GM12878 (cell line): ENCODE data around the gene HSBP1L1. TPM values are rescaled to one million over a fixed set of nuclear protein-coding genes. Genes with fewer than 3 reads are reported as not detected.

Experiments
- ATAC-seq: fragments of 200-7000 bp; cut with Tn5 transposase; 3 replicates; pipeline ENCODE4 v1.9.1; 2020; ENCODE audit warnings: mild to moderate bottlenecking, moderate library complexity
- BruUV-seq: library from RNA; stranded (reverse); fragments of 400-500 nt; replicated peaks from 2 replicates; lab custom pipeline; 2021; lab: Mats Ljungman, UMichigan
- CTCF ChIA-PET: fragments of 300-600 bp; sonication (Branson Sonifier 250); formaldehyde crosslinking; extraction: SDS; loops from one replicate; lab custom pipeline; 2021; ENCODE audit warnings: inconsistent platforms; lab: Yijun Ruan, JAX
- POLR2A ChIA-PET: fragments of 350-600 bp; formaldehyde crosslinking; extraction: SDS; loops from one replicate; lab custom pipeline; 2021; ENCODE audit warnings: inconsistent platforms; lab: Charles Lee
- RAD21 ChIA-PET: fragments of 300-600 bp; sonication (Branson Sonifier 250); formaldehyde crosslinking; loops from one replicate; lab custom pipeline; 2023; ENCODE audit warnings: antibody characterized with exemption; ENCODE audit not compliant: unreplicated experiment; lab: Charles Lee
- SMC1A ChIA-PET: fragments of 300-600 bp; sonication (Branson Sonifier 250); formaldehyde crosslinking; loops from one replicate; lab custom pipeline; 2023; ENCODE audit not compliant: unreplicated experiment, uncharacterized antibody; lab: Charles Lee
- DNase-seq: peaks from one replicate; pipeline ENCODE4 v3.0.0-alpha.2; 2011; ENCODE audit warnings: low read depth, low spot score
- FAIRE-seq: peaks from 3 replicates; lab custom pipeline; 2011; peaks lifted over from hg19 to GRCh38; lab: Jason Lieb, UNC
- H2AFZ ChIP-seq: 2 replicates; pipeline ENCODE4 v1.6.0; 2011; ENCODE audit warnings: low read depth, low read length, control low read depth; ENCODE audit not compliant: control insufficient read depth
- H3K27ac ChIP-seq: 2 replicates; pipeline ENCODE4 v1.5.1; 2011; ENCODE audit warnings: control low read depth; ENCODE audit not compliant: control insufficient read depth, insufficient read depth
- H3K27me3 ChIP-seq, 2 experiments: replicated peaks in 1 of 2; 2 replicates each; pipeline versions ENCODE4 v1.6.0 to v1.6.1; 2011; ENCODE audit warnings: low read length in 1 of 2; ENCODE audit not compliant: control insufficient read depth in 2 of 2, insufficient read depth in 2 of 2
- H3K36me3 ChIP-seq, 2 experiments: 2 replicates each; pipeline ENCODE4 v1.5.1; 2011; ENCODE audit warnings: low read length in 1 of 2; ENCODE audit not compliant: control insufficient read depth in 2 of 2, insufficient read depth in 2 of 2
- H3K4me1 ChIP-seq: 2 replicates; pipeline ENCODE4 v1.6.1; 2011; ENCODE audit warnings: mild to moderate bottlenecking, low read length, moderate library complexity, mixed read lengths; ENCODE audit not compliant: control insufficient read depth, insufficient read depth
- H3K4me2 ChIP-seq: 2 replicates; pipeline ENCODE4 v1.6.0; 2011; ENCODE audit warnings: control low read depth; ENCODE audit not compliant: control insufficient read depth, insufficient read depth
- H3K4me3 ChIP-seq: fragments of 200-600 bp; sonication (generic); 2 replicates; pipeline ENCODE4 v1.5.1; 2016
- H3K79me2 ChIP-seq: 2 replicates; pipeline ENCODE4 v1.6.0; 2011; ENCODE audit warnings: low read length; ENCODE audit not compliant: control insufficient read depth, insufficient read depth
- H3K9ac ChIP-seq: 2 replicates; pipeline ENCODE4 v1.8.0; 2011; ENCODE audit warnings: low read length, control low read depth, mixed read lengths; ENCODE audit not compliant: control insufficient read depth, insufficient read depth
- H3K9me3 ChIP-seq: replicated peaks from 3 replicates; pipeline ENCODE4 v1.5.1; 2011; ENCODE audit warnings: mild to moderate bottlenecking, low read length; ENCODE audit not compliant: control insufficient read depth, insufficient read depth
- H4K20me1 ChIP-seq: 2 replicates; pipeline ENCODE4 v1.6.0; 2011; ENCODE audit not compliant: control insufficient read depth, insufficient read depth
- BMI1 ChIP-seq: fragments of 450-650 bp; IDR thresholded peaks from 2 replicates; pipeline ENCODE4 v1.6.1; 2016; ENCODE audit warnings: mild to moderate bottlenecking, moderate library complexity, borderline replicate concordance
- CREM ChIP-seq: IDR thresholded peaks from 2 replicates; pipeline ENCODE4 v1.6.1; 2014; ENCODE audit warnings: antibody characterized with exemption, low read depth
- EZH2 ChIP-seq: IDR thresholded peaks from 2 replicates; pipeline ENCODE4 v1.6.1; 2012; ENCODE audit warnings: low read depth, mild to moderate bottlenecking, control low read depth, inconsistent platforms, low read length, borderline replicate concordance; ENCODE audit not compliant: control insufficient read depth
- HSF1 ChIP-seq: fragments of 150-350 bp; IDR thresholded peaks from 2 replicates; pipeline ENCODE4 v1.6.1; 2014; ENCODE audit warnings: mild to moderate bottlenecking, low read depth, low read length
- MTA2 ChIP-seq: fragments of 450-650 bp; IDR thresholded peaks from 2 replicates; pipeline ENCODE4 v1.6.1; 2016; ENCODE audit warnings: low read depth, mild to moderate bottlenecking, moderate library complexity
- MTA3 ChIP-seq: IDR thresholded peaks from 2 replicates; pipeline ENCODE4 v1.6.1; 2012; ENCODE audit warnings: low read length, inconsistent platforms, borderline replicate concordance
- MXI1 ChIP-seq: fragments of 150-350 bp; IDR thresholded peaks from 2 replicates; pipeline ENCODE4 v1.6.1; 2011; ENCODE audit warnings: low read depth, mild to moderate bottlenecking, inconsistent platforms, low read length, improper control_type of control experiment
- MYB ChIP-seq: fragments of 150-350 bp; IDR thresholded peaks from 2 replicates; pipeline ENCODE4 v1.6.1; 2014; ENCODE audit warnings: mild to moderate bottlenecking, low read depth, low read length, borderline replicate concordance
- NR2C1 ChIP-seq: fragments of 450-650 bp; IDR thresholded peaks from 2 replicates; pipeline ENCODE4 v1.6.1; 2017; ENCODE audit warnings: antibody characterized with exemption, mild to moderate bottlenecking, moderate library complexity
- NR2F1 ChIP-seq: fragments of 450-650 bp; conservative IDR thresholded peaks from 2 replicates; pipeline ENCODE4 v1.6.1; 2017; ENCODE audit warnings: mild to moderate bottlenecking
- RFX5 ChIP-seq: IDR thresholded peaks from 2 replicates; pipeline ENCODE4 v1.6.1; 2011; ENCODE audit warnings: low read depth, low read length, improper control_type of control experiment
- SPI1 ChIP-seq: IDR thresholded peaks from 2 replicates; pipeline ENCODE4 v1.6.1; 2011; ENCODE audit warnings: low read depth, mild to moderate bottlenecking, low read length, moderate library complexity, borderline replicate concordance; ENCODE audit not compliant: insufficient read depth
- SUPT20H ChIP-seq: IDR thresholded peaks from 2 replicates; pipeline ENCODE4 v1.6.1; 2011; ENCODE audit warnings: low read depth, mild to moderate bottlenecking, low read length, moderate library complexity, borderline replicate concordance; ENCODE audit not compliant: control insufficient read depth
- WGBS: methylation state at CpG from one replicate; pipeline ENCODE4 v1.1.6; 2016; ENCODE audit warnings: low lambda C conversion rate; ENCODE audit not compliant: insufficient replicate concordance, insufficient coverage; ENCODE audit errors: missing lambda C conversion rate; 5-methylcytosine and 5-hydroxymethylcytosine counted together
- in situ Hi-C: fragments of 300-500 bp; cut with MboI; formaldehyde crosslinking; loops from 9 replicates; pipeline ENCODE4 v1.14.3; 2018; ENCODE audit warnings: mixed read lengths
- intact Hi-C: fragments of 100-400 bp; cut with micrococcal nuclease; formaldehyde crosslinking; loops from one replicate; pipeline ENCODE4 v1.14.2; 2022; ENCODE audit not compliant: unreplicated experiment
- polyA plus RNA-seq, 11 experiments: library from polyadenylated mRNA; depleted of rRNA in 4 of 11; unstranded in 6 of 11; stranded (reverse) in 5 of 11; fragments of >200 nt; fragmentation: Nextera tagmentation in 4 of 11; fragmentation: Illumina TruSeq in 1 of 11; extraction: Ambion mirVana in 4 of 11; extraction: Trizol in 1 of 11; gene quantifications; 1 replicate in 1 of 11; 2 replicates in 10 of 11; pipeline versions ENCODE4 v1.2.1 to v1.2.3, GENCODE V29; 2011 to 2016; ENCODE audit warnings: inconsistent platforms in 2 of 11, missing spikeins in 2 of 11, low read depth in 1 of 11
- total RNA-seq, 4 experiments: library from RNA; depleted of rRNA in 3 of 4; stranded (reverse); fragments of >200 nt in 3 of 4; fragmentation: Illumina TruSeq in 1 of 4; extraction: Trizol in 1 of 4; gene quantifications; 2 replicates each; pipeline versions ENCODE4 v1.2.1 to v1.2.3, GENCODE V29; 2013 to 2021
- TF ChIP-seq, protein P1 (sequence below): fragments of 450-650 bp; IDR thresholded peaks from 2 replicates; pipeline ENCODE4 v1.6.1; 2016; ENCODE audit warnings: mild to moderate bottlenecking
- TF ChIP-seq, protein P2 (sequence below): fragments of 450-650 bp; formaldehyde crosslinking; IDR thresholded peaks from 2 replicates; pipeline ENCODE4 v1.4.0; 2020; ENCODE audit warnings: mild to moderate bottlenecking, moderate library complexity
- TF ChIP-seq, protein P3 (sequence below): fragments of 450-650 bp; IDR thresholded peaks from 2 replicates; pipeline ENCODE4 v1.6.1; 2017; ENCODE audit warnings: low read depth, mild to moderate bottlenecking, moderate library complexity

Gene HSBP1L1
- total and polyA plus RNA-seq, 10 of the 15 experiments (the other 5 are each of a cell fraction or from before 2014, with no cell fraction given) = 0.97 to 14.0 (median 6.9) TPM; not detected in 1

GRCh38 chr18:79979843-79980242, 15.4 kb downstream of the HSBP1L1 start:
- DNase-seq (no peak), ATAC-seq (no peak), FAIRE-seq (no peak)
- ChIA-PET SMC1A (no interaction called here), POLR2A (interaction anchor here (0.5 kb wide), 2 partner anchors 11 to 90 kb away, joined by 3 read pairs; no protein-coding TSS in a partner anchor), CTCF (interaction anchor here (0.9 kb wide), 1 partner anchor 8 kb away, joined by 3 read pairs; no protein-coding TSS in a partner anchor), RAD21 (no interaction called here)
- H3K4me1 ChIP-seq = no peaks in the 10 kb centered on the region; the same call in 1 of the 2 replicates
- 97% methylated on average over 5 of the region's 5 CpGs for WGBS
- H3K79me2 ChIP-seq = peaks cover 65% of the 10 kb centered on the region
- no peak overlapping the region for H2AFZ ChIP-seq
- H3K9me3 ChIP-seq = no peaks in the 10 kb centered on the region
- no peak overlapping the region for H3K4me3 ChIP-seq
- no peaks in the 10 kb centered on the region for H3K27me3 ChIP-seq
- H3K4me2 ChIP-seq = no peak overlapping the region
- H4K20me1 ChIP-seq = peaks cover 9% of the 10 kb centered on the region; the same call in 1 of the 2 replicates
- BruUV-seq = no TSS peak
- H3K9ac ChIP-seq = no peak overlapping the region
- H3K27ac ChIP-seq = no peak overlapping the region
- in situ Hi-C loops = no loop called here
- H3K36me3 ChIP-seq = peaks cover 5 to 19% of the 10 kb centered on the region in 2 experiments
- intact Hi-C loops = loop anchor here (10.0 kb wide), 1 partner anchor 185 kb away; the partner anchor contains the start of gene KCNG2
- TF ChIP-seq RFX5 (no peak), NR2C1 (no peak), MTA3 (no peak), NR2F1 (no peak), CREM (no peak), HSF1 (no peak), SPI1 (no peak), BMI1 (no peak), SUPT20H (no peak), MYB (no peak), MTA2 (no peak), MXI1 (no peak), EZH2 (no peak)
- TF ChIP-seq, protein P1, sequence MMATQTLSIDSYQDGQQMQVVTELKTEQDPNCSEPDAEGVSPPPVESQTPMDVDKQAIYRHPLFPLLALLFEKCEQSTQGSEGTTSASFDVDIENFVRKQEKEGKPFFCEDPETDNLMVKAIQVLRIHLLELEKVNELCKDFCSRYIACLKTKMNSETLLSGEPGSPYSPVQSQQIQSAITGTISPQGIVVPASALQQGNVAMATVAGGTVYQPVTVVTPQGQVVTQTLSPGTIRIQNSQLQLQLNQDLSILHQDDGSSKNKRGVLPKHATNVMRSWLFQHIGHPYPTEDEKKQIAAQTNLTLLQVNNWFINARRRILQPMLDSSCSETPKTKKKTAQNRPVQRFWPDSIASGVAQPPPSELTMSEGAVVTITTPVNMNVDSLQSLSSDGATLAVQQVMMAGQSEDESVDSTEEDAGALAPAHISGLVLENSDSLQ = no peak
- TF ChIP-seq, protein P2, sequence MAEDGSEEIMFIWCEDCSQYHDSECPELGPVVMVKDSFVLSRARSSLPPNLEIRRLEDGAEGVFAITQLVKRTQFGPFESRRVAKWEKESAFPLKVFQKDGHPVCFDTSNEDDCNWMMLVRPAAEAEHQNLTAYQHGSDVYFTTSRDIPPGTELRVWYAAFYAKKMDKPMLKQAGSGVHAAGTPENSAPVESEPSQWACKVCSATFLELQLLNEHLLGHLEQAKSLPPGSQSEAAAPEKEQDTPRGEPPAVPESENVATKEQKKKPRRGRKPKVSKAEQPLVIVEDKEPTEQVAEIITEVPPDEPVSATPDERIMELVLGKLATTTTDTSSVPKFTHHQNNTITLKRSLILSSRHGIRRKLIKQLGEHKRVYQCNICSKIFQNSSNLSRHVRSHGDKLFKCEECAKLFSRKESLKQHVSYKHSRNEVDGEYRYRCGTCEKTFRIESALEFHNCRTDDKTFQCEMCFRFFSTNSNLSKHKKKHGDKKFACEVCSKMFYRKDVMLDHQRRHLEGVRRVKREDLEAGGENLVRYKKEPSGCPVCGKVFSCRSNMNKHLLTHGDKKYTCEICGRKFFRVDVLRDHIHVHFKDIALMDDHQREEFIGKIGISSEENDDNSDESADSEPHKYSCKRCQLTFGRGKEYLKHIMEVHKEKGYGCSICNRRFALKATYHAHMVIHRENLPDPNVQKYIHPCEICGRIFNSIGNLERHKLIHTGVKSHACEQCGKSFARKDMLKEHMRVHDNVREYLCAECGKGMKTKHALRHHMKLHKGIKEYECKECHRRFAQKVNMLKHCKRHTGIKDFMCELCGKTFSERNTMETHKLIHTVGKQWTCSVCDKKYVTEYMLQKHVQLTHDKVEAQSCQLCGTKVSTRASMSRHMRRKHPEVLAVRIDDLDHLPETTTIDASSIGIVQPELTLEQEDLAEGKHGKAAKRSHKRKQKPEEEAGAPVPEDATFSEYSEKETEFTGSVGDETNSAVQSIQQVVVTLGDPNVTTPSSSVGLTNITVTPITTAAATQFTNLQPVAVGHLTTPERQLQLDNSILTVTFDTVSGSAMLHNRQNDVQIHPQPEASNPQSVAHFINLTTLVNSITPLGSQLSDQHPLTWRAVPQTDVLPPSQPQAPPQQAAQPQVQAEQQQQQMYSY (CRISPR knock-in tag) = no peak
- TF ChIP-seq, protein P3, sequence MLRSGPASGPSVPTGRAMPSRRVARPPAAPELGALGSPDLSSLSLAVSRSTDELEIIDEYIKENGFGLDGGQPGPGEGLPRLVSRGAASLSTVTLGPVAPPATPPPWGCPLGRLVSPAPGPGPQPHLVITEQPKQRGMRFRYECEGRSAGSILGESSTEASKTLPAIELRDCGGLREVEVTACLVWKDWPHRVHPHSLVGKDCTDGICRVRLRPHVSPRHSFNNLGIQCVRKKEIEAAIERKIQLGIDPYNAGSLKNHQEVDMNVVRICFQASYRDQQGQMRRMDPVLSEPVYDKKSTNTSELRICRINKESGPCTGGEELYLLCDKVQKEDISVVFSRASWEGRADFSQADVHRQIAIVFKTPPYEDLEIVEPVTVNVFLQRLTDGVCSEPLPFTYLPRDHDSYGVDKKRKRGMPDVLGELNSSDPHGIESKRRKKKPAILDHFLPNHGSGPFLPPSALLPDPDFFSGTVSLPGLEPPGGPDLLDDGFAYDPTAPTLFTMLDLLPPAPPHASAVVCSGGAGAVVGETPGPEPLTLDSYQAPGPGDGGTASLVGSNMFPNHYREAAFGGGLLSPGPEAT = no peak
